ENCODE measurements around the gene ZNF235.

Gene ZNF235

DNA sequence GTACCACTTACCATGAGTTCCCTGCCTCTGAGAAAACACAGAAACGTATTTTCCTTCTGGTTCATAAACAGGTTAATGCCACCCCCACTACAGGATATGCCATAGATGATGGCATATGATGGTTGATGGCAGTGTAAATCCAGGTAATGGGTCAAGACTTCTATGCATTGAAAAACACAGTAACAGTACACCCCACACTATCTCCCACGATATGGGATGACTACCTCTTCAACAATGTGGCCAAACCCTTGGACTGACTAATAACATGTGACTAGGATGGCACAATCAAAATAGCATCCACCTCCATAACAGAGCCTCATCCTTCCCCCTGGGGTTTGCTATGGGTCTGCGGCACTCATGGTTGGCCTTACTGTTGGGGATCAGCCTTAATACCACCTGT is 22.0 kb downstream of the ZNF235 start:
- H3K4me3 ChIP-seq (ENCODE audit: low read depth, low read length): no peak overlapping the region
- TF ChIP-seq, protein P1, sequence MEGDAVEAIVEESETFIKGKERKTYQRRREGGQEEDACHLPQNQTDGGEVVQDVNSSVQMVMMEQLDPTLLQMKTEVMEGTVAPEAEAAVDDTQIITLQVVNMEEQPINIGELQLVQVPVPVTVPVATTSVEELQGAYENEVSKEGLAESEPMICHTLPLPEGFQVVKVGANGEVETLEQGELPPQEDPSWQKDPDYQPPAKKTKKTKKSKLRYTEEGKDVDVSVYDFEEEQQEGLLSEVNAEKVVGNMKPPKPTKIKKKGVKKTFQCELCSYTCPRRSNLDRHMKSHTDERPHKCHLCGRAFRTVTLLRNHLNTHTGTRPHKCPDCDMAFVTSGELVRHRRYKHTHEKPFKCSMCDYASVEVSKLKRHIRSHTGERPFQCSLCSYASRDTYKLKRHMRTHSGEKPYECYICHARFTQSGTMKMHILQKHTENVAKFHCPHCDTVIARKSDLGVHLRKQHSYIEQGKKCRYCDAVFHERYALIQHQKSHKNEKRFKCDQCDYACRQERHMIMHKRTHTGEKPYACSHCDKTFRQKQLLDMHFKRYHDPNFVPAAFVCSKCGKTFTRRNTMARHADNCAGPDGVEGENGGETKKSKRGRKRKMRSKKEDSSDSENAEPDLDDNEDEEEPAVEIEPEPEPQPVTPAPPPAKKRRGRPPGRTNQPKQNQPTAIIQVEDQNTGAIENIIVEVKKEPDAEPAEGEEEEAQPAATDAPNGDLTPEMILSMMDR (IDR thresholded peaks at IDR 0.05; ENCODE audit: low read depth, low read length): no peak

GRCh38 chr19:44280916-44281315 is 23.9 kb downstream of the ZNF235 start:
- TF ChIP-seq, protein P1 (IDR thresholded peaks at IDR 0.05; ENCODE audit: low read depth, low read length): no peak
- no peak overlapping the region for H3K4me3 ChIP-seq (ENCODE audit: low read depth, low read length)

DNA sequence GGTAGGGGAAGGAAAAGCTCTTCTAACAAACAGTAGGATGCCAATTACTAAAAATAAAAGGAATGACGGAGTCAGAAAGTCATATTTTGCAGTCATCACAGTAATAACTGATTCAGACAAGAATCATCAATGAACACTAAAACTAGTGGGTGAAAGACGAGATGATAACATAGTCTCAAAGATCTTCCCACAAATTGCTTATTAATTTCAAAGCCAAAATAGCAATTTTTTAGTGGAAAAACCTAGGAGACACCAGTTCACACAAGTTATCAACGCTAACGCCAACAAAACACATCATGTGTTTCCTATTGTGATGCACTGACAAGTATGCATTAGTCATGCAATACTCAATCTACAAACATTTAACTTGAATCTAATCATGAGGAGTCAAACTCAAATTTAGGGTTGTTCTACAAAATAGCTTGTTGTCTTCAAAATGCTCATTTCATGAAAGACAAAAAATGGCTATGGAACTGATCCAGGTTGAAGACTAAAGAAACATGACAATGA is 26.6 kb downstream of the ZNF235 start:
- TF ChIP-seq, protein P1 (IDR thresholded peaks at IDR 0.05; ENCODE audit: low read depth, low read length): no peak
- no peak overlapping the region for H3K4me3 ChIP-seq (ENCODE audit: low read depth, low read length)

DNA sequence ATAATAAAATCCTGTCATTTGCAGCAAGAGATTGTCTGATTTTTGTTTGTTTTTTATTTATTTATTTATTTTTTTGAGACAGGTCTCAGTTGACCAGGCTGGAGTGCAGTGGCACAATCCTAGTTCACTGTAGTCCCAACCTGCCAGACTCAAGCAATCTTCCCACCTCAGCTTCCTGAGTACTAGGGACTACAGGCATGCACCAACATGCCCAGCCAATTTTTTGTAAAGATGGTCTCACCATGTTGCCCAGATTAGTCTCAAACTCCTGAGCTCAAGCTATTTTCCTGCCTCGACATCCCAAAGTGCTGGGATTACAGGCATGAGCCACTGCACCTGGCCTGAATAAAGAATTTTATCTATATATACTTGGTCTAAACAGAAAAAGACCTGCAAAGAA is 27.5 kb downstream of the ZNF235 start:
- TF ChIP-seq, protein P1 (IDR thresholded peaks at IDR 0.05; ENCODE audit: low read depth, low read length): no peak

GRCh38 chr19:44260695-44261446 is 44.0 kb downstream of the ZNF235 start:
- H3K4me3 ChIP-seq (ENCODE audit: low read depth, low read length): peak overlapping the region; percentile 76; the same call in 1 of the 2 replicates
- TF ChIP-seq, protein P1 (IDR thresholded peaks at IDR 0.05; ENCODE audit: low read depth, low read length): no peak

More for the DNA sequence above, 27.5 kb downstream of the ZNF235 start:
- no peak overlapping the region for H3K4me3 ChIP-seq (ENCODE audit: low read depth, low read length)

DNA sequence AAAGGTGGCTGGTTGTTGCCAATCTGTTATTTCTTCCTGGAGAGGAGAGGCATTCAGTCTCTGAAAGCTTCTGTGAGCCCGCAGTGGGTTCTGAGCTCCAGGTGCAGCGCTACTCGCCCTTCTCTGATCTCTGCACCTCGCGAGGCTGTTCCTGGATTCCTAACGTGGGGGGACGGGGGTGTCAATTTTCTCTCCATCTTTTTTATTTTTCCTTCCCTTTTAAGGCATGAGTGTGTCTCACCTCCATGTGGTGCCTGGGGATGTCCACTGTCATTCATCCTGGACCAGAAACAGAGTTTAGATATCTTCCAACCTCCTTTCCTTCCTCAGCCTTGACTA is 44.5 kb downstream of the ZNF235 start:
- TF ChIP-seq, protein P1 (IDR thresholded peaks at IDR 0.05; ENCODE audit: low read depth, low read length): no peak
- peak overlapping the region; percentile 76 for H3K4me3 ChIP-seq (ENCODE audit: low read depth, low read length)

DNA sequence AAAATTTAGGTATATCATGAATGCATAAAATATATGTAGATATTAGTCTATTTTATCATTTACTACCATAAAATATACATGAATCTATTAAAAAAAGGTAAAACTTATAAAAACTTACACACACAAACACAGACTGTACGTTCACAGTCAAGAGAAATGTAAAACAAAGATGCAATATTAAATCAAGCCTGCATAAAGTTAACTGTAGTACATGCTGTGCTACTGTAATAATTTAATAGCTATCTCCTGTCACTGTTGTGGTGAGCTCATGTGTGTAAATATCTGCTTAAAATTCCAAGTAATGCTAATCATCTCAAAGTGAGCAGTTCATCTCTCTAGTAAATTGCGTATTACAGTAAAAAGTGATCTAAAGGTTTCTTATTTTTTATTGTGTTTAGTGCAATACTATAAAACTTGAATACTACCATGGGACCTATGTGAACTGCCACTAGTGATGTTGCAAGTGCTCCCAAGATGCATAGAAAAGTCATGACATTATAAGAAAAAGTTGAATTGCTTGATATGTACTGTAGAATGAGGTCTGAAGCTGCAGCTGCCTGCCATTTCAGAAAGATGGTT is 45.9 kb downstream of the ZNF235 start:
- H3K4me3 ChIP-seq (ENCODE audit: low read depth, low read length): no peak overlapping the region
- TF ChIP-seq, protein P1 (IDR thresholded peaks at IDR 0.05; ENCODE audit: low read depth, low read length): no peak

Data from WI38 (cell line).